ENCODE data around the gene PKNOX2. TPM values are rescaled to one million over a fixed set of nuclear protein-coding genes. Genes with fewer than 3 reads are reported as not detected.

The PKNOX2 gene
- total and polyA plus RNA-seq, 4 donors = 3.1 to 10.6 (median 7.9) TPM

DNA sequence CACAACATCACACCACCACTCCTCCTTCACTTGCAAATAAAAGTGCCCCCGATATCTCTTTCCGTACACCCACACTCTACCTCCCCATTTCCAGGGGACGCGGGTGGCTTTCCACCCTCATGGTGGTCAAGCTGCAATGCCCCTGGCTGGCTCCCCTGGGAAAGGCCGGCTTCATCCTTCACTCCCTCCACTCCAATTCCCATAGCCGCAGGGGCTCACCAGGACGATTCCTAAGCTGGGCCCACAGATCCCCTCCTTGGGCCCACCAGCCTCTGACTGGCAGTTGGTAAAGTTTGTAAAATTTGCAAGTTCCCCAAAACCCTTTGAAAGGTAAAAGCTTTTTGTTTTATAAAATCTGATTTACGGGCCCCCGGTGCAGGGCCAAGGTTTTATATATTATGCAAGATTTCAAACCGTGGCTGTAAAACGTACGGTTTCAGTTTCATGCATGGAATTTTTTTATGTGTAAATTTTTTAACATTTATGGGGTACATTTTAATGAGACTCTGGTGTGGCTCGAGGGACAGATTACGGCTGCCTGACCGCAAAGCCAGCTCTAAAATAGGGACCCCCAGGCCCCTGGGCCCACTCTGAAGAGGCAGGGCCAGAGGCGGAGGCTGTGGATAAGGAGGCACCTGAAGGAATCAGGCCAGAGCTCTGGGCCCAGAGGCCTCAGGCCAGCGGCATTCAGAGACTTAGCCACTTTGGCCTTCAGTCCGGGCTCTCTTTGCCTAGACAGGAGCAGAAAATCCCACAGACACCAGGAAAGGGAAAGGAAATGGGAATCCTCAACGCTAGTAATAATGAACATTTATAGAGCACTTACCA lies 225.0 kb downstream of the PKNOX2 start:
- TF ChIP-seq, protein P1, sequence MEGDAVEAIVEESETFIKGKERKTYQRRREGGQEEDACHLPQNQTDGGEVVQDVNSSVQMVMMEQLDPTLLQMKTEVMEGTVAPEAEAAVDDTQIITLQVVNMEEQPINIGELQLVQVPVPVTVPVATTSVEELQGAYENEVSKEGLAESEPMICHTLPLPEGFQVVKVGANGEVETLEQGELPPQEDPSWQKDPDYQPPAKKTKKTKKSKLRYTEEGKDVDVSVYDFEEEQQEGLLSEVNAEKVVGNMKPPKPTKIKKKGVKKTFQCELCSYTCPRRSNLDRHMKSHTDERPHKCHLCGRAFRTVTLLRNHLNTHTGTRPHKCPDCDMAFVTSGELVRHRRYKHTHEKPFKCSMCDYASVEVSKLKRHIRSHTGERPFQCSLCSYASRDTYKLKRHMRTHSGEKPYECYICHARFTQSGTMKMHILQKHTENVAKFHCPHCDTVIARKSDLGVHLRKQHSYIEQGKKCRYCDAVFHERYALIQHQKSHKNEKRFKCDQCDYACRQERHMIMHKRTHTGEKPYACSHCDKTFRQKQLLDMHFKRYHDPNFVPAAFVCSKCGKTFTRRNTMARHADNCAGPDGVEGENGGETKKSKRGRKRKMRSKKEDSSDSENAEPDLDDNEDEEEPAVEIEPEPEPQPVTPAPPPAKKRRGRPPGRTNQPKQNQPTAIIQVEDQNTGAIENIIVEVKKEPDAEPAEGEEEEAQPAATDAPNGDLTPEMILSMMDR (IDR thresholded peaks at IDR 0.05; ENCODE audit: control extremely low read depth, extremely low read depth) = no peak
- Histone ChIP-seq H3K27ac (ENCODE audit: low read depth in 1 of 2, low read length in 1 of 2) (no peak overlapping the region), H3K4me1 (ENCODE audit: control insufficient read depth in 5 of 5, insufficient read depth in 5 of 5, low read length in 5 of 5) (peaks cover 4 to 30% (median 9%) of the 10 kb centered on the region in 5 donors), H3K9ac (ENCODE audit: insufficient read depth in 1 of 2, low read length in 2 of 2) (no peak overlapping the region), H3K9me3 (ENCODE audit: control insufficient read depth in 4 of 4, insufficient read depth in 3 of 4, low read length in 3 of 4) (no peaks in the 10 kb centered on the region), H3K27me3 (ENCODE audit: control insufficient read depth in 3 of 3, insufficient read depth in 3 of 3, low read length in 2 of 3) (no peaks in the 10 kb centered on the region), H3K36me3 (ENCODE audit: control insufficient read depth in 4 of 4, insufficient read depth in 4 of 4, low read length in 4 of 4) (peaks cover 0 to 5% (median 0%) of the 10 kb centered on the region in 4 donors), H3K4me3 (no peak overlapping the region)
- ATAC-seq (ENCODE audit: insufficient read depth, low FRiP score) = no peak
- WGBS, 2 donors = 92 to 94% methylated on average over 19 of the region's 19 CpGs
- DNase-seq = no peak

DNA sequence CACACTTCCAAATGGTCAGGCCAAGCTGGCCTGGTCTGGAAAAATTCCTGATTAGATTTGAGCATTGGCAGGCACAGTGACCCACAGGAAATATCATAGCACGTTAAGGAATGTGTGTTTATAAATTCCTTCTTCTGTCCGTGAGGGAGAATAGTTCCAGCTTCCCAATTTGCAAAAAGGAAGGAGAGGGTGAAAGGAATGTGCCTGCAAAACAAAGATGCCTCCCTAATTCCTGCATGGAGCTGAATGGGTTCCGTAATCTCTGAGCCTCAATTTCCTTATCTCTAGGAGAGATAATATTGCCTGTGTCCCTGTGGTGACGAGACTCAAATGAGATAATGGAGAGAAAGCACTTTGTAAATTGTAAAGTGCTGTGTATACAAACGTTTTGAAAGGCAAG lies 226.4 kb downstream of the PKNOX2 start:
- 18 to 25% methylated on average over 5 of the region's 5 CpGs for WGBS, 2 donors
- TF ChIP-seq, protein P1 (IDR thresholded peaks at IDR 0.05; ENCODE audit: control extremely low read depth, extremely low read depth) = no peak
- H3K4me1 ChIP-seq (ENCODE audit: control insufficient read depth in 5 of 5, insufficient read depth in 5 of 5, low read length in 5 of 5) = peaks cover 4 to 30% (median 8%) of the 10 kb centered on the region in 5 donors
- H3K36me3 ChIP-seq (ENCODE audit: control insufficient read depth in 4 of 4, insufficient read depth in 4 of 4, low read length in 4 of 4) = no peaks in the 10 kb centered on the region
- DNase-seq (peak; percentile 67 to 85 (median 84)), ATAC-seq (ENCODE audit: insufficient read depth, low FRiP score) (no peak)
- H3K9me3 ChIP-seq (ENCODE audit: control insufficient read depth in 4 of 4, insufficient read depth in 3 of 4, low read length in 3 of 4) = no peaks in the 10 kb centered on the region
- H3K27me3 ChIP-seq (ENCODE audit: control insufficient read depth in 3 of 3, insufficient read depth in 3 of 3, low read length in 2 of 3) = no peaks in the 10 kb centered on the region
- no peak overlapping the region for H3K4me3 ChIP-seq
- no peak overlapping the region for H3K9ac ChIP-seq (ENCODE audit: insufficient read depth in 1 of 2, low read length in 2 of 2)
- H3K27ac ChIP-seq (ENCODE audit: low read depth in 1 of 2, low read length in 1 of 2) = no peak overlapping the region

DNA sequence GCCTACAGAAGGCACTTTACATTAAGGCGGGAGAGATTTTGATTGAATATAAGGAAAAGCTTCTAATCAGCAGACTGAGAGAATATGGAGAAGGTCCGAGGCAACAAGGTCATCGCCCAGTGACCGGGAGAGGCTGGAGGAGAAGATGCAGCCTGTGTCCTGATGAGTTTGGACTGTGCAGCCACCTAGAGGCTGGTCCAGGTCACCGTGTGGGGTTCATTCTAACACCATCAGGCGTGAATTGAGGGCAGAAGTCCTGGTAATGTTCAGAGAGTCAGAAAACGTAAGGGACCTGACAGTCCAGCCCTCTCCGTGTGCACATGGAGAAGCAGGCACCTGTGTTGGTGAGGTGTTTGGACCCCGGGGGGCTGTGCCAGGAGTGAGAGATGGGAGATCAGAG lies 228.8 kb downstream of the PKNOX2 start:
- H3K4me1 ChIP-seq (ENCODE audit: control insufficient read depth in 5 of 5, insufficient read depth in 5 of 5, low read length in 5 of 5) = peaks cover 0 to 22% (median 4%) of the 10 kb centered on the region in 5 donors
- 85 to 86% methylated on average over 9 of the region's 9 CpGs for WGBS, 2 donors
- ATAC-seq (ENCODE audit: insufficient read depth, low FRiP score) (no peak), DNase-seq (no peak)
- TF ChIP-seq, protein P1 (IDR thresholded peaks at IDR 0.05; ENCODE audit: control extremely low read depth, extremely low read depth) = no peak
- H3K9ac ChIP-seq (ENCODE audit: insufficient read depth in 1 of 2, low read length in 2 of 2) = no peak overlapping the region
- H3K27ac ChIP-seq (ENCODE audit: low read depth in 1 of 2, low read length in 1 of 2) = no peak overlapping the region
- no peaks in the 10 kb centered on the region for H3K27me3 ChIP-seq (ENCODE audit: control insufficient read depth in 3 of 3, insufficient read depth in 3 of 3, low read length in 2 of 3)
- peaks cover 0 to 2% (median 0%) of the 10 kb centered on the region in 4 donors for H3K36me3 ChIP-seq (ENCODE audit: control insufficient read depth in 4 of 4, insufficient read depth in 4 of 4, low read length in 4 of 4)
- no peaks in the 10 kb centered on the region for H3K9me3 ChIP-seq (ENCODE audit: control insufficient read depth in 4 of 4, insufficient read depth in 3 of 4, low read length in 3 of 4)
- H3K4me3 ChIP-seq = no peak overlapping the region

Measured in lung (tissue), 12 donors.